ENCODE results near the gene TPK1.

TPK1 gene

DNA sequence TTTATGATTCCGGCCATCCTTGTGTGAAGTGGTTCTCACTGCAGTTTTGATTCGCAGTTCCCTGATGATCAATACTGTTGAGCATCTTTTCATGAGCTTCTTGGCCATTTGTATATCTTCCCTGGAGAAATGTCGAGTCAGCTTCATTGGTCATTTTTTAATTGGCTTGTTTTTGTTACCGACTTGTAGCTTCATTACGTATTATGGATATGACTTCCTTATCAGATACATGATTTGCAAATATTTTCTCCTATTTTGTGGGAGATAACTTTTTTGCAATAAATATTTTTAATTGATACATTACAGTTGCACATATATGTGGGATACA lies 27.4 kb upstream of the TPK1 start:
- no peak overlapping the region for H3K4me3 ChIP-seq (ENCODE audit: low read depth, low read length)
- CTCF ChIA-PET: no interaction called here
- no peak for TF ChIP-seq CTCF (IDR thresholded peaks at IDR 0.05; ENCODE audit: insufficient read depth, low read length, missing control alignments)
- DNase-seq (ENCODE audit: low read depth, low spot score): no peak
- POLR2A ChIA-PET: no interaction called here

- ChIA-PET CTCF (no interaction called here), POLR2A (no interaction called here)
- DNase-seq (ENCODE audit: low read depth, low spot score): no peak
- no peak overlapping the region for H3K4me3 ChIP-seq (ENCODE audit: low read depth, low read length)
- no peak for TF ChIP-seq CTCF (IDR thresholded peaks at IDR 0.05; ENCODE audit: insufficient read depth, low read length, missing control alignments)
Measured at GRCh38 chr7:144862612-144863319, 26.9 kb upstream of the TPK1 start.

DNA sequence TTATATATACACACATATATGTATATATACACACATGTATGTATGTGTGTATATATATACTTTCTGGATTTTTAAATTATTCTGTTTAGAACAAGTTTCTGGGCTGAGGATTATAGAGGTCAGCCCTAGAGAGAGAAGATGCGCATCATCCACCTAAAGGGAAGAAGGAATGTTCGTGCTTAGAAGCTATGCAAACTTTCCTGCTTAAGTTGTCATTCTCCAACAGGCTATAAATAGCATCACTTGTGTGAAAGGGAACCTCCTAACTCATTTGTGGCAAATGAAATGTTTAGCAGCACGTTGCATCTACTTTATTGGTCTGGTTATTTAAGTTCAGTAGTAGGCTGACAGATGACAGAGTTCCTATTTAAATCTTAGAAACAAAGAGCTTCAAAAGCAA lies 23.9 kb upstream of the TPK1 start:
- DNase-seq (ENCODE audit: low read depth, low spot score): no peak
- no peak for TF ChIP-seq CTCF (IDR thresholded peaks at IDR 0.05; ENCODE audit: insufficient read depth, low read length, missing control alignments)
- H3K4me3 ChIP-seq (ENCODE audit: low read depth, low read length): no peak overlapping the region
- ChIA-PET POLR2A (no interaction called here), CTCF (no interaction called here)

- POLR2A ChIA-PET: no interaction called here
- CTCF ChIA-PET: no interaction called here
- no peak for DNase-seq (ENCODE audit: low read depth, low spot score)
Measured at GRCh38 chr7:144857463-144857862, 21.6 kb upstream of the TPK1 start.

GRCh38 chr7:144854839-144855424 lies 19.1 kb upstream of the TPK1 start:
- H3K4me3 ChIP-seq (ENCODE audit: low read depth, low read length): no peak overlapping the region
- DNase-seq (ENCODE audit: low read depth, low spot score): no peak
- POLR2A ChIA-PET: no interaction called here
- CTCF ChIA-PET: no interaction called here
- peak; percentile 9 for TF ChIP-seq CTCF (IDR thresholded peaks at IDR 0.05; ENCODE audit: insufficient read depth, low read length, missing control alignments)

More at GRCh38 chr7:144857463-144857862, 21.6 kb upstream of the TPK1 start:
- TF ChIP-seq CTCF (IDR thresholded peaks at IDR 0.05; ENCODE audit: insufficient read depth, low read length, missing control alignments): no peak
- no peak overlapping the region for H3K4me3 ChIP-seq (ENCODE audit: low read depth, low read length)

DNA sequence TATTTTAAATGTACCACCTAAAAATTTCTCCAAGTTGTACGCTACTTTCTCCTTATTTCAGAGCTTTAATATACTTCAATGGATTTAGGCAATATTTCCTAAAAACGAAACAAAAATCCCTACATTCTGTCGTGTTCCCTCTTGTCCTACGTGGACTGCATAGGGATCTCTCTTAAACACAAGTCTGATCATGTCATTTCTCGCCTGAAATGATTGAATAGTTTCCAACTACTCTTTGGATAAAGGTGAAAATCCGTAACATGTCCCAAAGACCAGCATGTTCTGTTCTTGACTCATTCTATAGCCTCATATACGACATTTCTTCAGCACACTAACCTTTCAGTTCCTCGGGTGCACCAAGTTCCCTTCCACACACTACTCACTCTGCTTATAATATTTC lies 17.7 kb upstream of the TPK1 start:
- POLR2A ChIA-PET: no interaction called here
- CTCF ChIA-PET: no interaction called here
- H3K4me3 ChIP-seq (ENCODE audit: low read depth, low read length): no peak overlapping the region
- DNase-seq (ENCODE audit: low read depth, low spot score): no peak
- no peak for TF ChIP-seq CTCF (IDR thresholded peaks at IDR 0.05; ENCODE audit: insufficient read depth, low read length, missing control alignments)
